Measurements from ENCODE around the gene TSC22D2.

DNA sequence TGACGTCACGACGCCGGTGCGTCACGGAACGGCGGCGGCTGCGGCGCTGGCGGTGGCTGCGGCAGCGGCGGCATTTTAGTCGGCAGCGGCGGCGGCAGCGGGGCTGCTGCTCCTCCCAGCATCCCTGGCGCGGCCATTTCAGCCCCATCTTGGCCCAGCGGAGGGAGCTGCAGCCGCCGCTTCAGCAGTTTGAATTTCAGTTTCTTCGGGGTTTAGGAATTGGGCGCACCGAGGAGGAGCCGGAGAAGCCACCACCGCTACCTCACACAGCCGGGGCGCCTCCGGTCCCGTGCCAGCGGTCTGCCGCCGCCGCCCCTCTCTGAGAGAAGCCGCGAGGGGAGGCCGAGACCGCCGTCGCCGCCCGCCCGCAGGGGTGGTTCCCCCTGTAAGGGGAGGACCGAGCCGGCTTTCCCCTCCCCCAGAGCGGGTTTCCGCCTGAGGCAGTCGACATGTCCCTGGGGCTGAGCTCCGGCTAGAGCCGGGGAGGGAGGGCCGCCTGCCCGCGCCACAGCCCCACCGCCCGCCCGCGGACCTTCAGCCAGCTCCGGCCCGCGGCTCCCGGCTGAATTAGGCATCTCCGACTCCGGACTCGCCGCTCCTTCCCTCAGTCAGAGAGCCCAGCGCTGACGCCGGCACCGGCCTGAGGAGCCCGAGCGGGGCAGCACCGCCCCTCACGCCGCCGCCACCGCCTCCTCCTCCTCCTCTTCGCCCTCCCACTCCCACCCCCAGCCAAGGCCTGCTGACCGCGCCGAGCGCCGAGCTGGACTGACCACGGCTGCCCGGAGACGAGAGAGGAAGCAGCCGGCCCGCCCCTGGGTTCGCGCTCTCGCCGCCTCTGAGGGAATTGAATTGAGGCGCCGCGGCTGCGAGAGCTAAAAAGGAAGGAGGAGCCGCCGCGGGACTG, at the start of gene TSC22D2:
- TF ChIP-seq TAF1 (IDR thresholded peaks at IDR 0.05; ENCODE audit: borderline replicate concordance, low read depth, low read length) (peak; percentile 48; the same call in 1 of the 2 replicates), POLR2A (IDR thresholded peaks at IDR 0.05; ENCODE audit: low read depth, low read length) (no peak; the same call in 1 of the 2 replicates)

All from GM12892 (cell line).